Pancreas (tissue), 10 donors: ENCODE measurements around the gene HIRA. TPM values are rescaled to one million over a fixed set of nuclear protein-coding genes. Genes with fewer than 3 reads are reported as not detected.

Source experiments
- ATAC-seq, 4 donors: fragments of 200-7000 bp; cut with Tn5 transposase; one replicate each; pipeline versions ENCODE4 v1.8.0 to v1.9.1; 2020; ENCODE audit warnings: mild to moderate bottlenecking in 4 of 4, moderate library complexity in 4 of 4
- DNase-seq, 6 donors: peaks; one replicate each; pipeline ENCODE4 v3.0.0-alpha.2; 2020
- FAIRE-seq: peaks from 2 replicates; lab custom pipeline; 2012; peaks lifted over from hg19 to GRCh38; lab: Jason Lieb, UNC
- H3K27ac ChIP-seq, 4 donors: fragments of 200-600 bp; sonication (generic); 1 replicate in 3 of 4; 2 replicates in 1 of 4; pipeline versions ENCODE4 v1.5.0 to v1.8.0; 2020
- H3K27me3 ChIP-seq, 4 donors: fragments of 200-600 bp; one replicate each; pipeline ENCODE4 v1.8.0; 2021
- H3K36me3 ChIP-seq, 3 donors: fragments of 200-600 bp; sonication (generic) in 1 of 3; one replicate each; pipeline versions ENCODE4 v1.5.0 to v1.8.0; 2020 to 2021
- H3K4me1 ChIP-seq, 3 donors: fragments of 200-600 bp; one replicate each; pipeline ENCODE4 v1.8.0; 2021
- H3K4me3 ChIP-seq, 4 donors: fragments of 200-600 bp; sonication (generic) in 2 of 4; one replicate each; pipeline versions ENCODE4 v1.5.0 to v1.8.0; 2020 to 2021
- H3K9me3 ChIP-seq, 4 donors: fragments of 200-600 bp; one replicate each; pipeline ENCODE4 v1.8.0; 2021
- WGBS, 2 donors: extraction: QIAGEN DNeasy Blood & Tissue Kit; methylation state at CpG; one replicate each; pipeline ENCODE4 v1.1.7; 2013; 5-methylcytosine and 5-hydroxymethylcytosine counted together
- intact Hi-C, 3 donors: fragments of 100-400 bp; cut with DNase I; formaldehyde crosslinking; loops; one replicate each; pipeline versions ENCODE4 v1.11.1 to v1.14.2; 2022
- polyA plus RNA-seq, 2 donors: library from polyadenylated mRNA; stranded (reverse); fragments of 200-250 nt; gene quantifications; one replicate each; pipeline ENCODE4 v1.2.3, GENCODE V29; 2013
- total RNA-seq, 6 donors: library from RNA; stranded (reverse); fragmentation: NEBNext Ultra II Directional in 4 of 6; extraction: Animal tissue kit (Norgen Biotek cat#: 25700) in 4 of 6; gene quantifications; one replicate each; pipeline versions ENCODE4 v1.2.1 to v1.2.4, GENCODE V29; 2021 to 2023
- TF ChIP-seq, protein P1 (sequence below), 4 donors: fragments of 200-600 bp; sonication (generic) in 3 of 4; IDR thresholded peaks; one replicate each; pipeline versions ENCODE4 v1.5.0 to v1.8.0; 2021; ENCODE audit warnings: antibody characterized with exemption in 4 of 4
- donor health status: healthy with polysubstance abuse.
- donor health status: DM: no; HTN: no; CAD: no; lungs with moderate emphysema.
- donor health status: DM: no; HTN: no; CAD: no.
- donor health status: control.
- donor health status: control.
- donor health status: Bipolar disorder and iron deficiency.
- donor health status: DM: yes; HTN: yes; CAD: no.
- donor health status: DM: no; HTN: no; CAD: no.
- donor health status: DM: no; HTN: no; CAD: no.
- donor health status: DM: yes; HTN: yes; CAD: no.

The HIRA gene
- total and polyA plus RNA-seq, 8 donors, result 6.1 to 14.6 (median 9.5) TPM

DNA sequence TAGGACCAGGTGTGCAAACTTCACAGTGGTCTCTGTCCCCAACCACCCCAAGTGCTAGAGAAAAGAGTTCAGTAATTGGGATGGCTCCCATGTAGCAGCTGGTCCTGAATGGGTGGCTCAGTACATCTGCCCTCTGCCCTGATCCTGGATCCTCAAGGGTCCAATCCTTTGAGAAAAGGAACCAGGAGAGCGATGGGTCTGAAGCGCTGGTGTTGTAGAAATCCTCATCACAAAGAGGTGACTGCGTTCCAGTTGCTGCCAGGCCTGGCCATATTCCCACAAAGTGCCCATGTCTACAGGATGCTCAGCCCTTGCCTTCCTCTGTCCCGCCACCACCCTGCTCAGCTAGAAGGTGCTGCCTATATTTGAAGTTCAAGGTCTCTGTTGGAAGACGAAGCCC is 22.2 kb upstream of the HIRA start:
- Histone ChIP-seq H3K4me3 (no peak overlapping the region), H3K27me3 (no peaks in the 10 kb centered on the region), H3K4me1 (peaks cover 0 to under 1% (median 0%) of the 10 kb centered on the region in 3 donors), H3K9me3 (no peaks in the 10 kb centered on the region), H3K36me3 (peaks cover 0 to 51% (median 28%) of the 10 kb centered on the region in 3 donors), H3K27ac (no peak overlapping the region)
- TF ChIP-seq, protein P1, sequence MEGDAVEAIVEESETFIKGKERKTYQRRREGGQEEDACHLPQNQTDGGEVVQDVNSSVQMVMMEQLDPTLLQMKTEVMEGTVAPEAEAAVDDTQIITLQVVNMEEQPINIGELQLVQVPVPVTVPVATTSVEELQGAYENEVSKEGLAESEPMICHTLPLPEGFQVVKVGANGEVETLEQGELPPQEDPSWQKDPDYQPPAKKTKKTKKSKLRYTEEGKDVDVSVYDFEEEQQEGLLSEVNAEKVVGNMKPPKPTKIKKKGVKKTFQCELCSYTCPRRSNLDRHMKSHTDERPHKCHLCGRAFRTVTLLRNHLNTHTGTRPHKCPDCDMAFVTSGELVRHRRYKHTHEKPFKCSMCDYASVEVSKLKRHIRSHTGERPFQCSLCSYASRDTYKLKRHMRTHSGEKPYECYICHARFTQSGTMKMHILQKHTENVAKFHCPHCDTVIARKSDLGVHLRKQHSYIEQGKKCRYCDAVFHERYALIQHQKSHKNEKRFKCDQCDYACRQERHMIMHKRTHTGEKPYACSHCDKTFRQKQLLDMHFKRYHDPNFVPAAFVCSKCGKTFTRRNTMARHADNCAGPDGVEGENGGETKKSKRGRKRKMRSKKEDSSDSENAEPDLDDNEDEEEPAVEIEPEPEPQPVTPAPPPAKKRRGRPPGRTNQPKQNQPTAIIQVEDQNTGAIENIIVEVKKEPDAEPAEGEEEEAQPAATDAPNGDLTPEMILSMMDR (IDR thresholded peaks at IDR 0.05), result no peak
- DNase-seq, result no peak
- intact Hi-C loops, result no loop called here
- no peak for ATAC-seq
- no peak for FAIRE-seq
- 92 to 96% methylated on average over 5 of the region's 5 CpGs for WGBS, 2 donors

DNA sequence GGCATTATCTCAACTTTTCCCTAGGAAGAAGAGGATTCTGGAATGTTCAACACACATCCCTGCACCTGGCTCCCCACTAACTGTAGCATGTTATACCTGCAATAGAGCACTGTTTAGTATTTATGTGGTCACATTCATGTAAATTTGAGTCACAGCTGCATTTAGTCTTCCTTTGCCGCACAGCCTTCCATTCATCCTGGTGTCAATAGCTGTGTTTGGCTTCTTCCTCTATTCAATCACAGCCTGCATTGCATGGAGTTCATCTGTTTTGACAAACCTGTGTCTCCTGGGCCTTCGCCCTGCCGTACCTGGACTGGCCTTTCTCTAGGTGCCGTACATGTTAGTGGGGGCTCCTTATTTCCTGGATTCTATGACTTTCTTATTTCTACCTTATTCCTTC is 20.0 kb upstream of the HIRA start:
- intact Hi-C loops, result no loop called here
- TF ChIP-seq, protein P1 (IDR thresholded peaks at IDR 0.05), result no peak
- H3K4me1 ChIP-seq, result peaks cover 0 to 2% (median 0%) of the 10 kb centered on the region in 3 donors
- peaks cover 0 to 37% (median 22%) of the 10 kb centered on the region in 3 donors for H3K36me3 ChIP-seq
- FAIRE-seq, result no peak
- no peak for ATAC-seq
- no peaks in the 10 kb centered on the region for H3K27me3 ChIP-seq
- H3K9me3 ChIP-seq, result no peaks in the 10 kb centered on the region
- H3K27ac ChIP-seq, result no peak overlapping the region
- DNase-seq, result no peak
- no peak overlapping the region for H3K4me3 ChIP-seq
- WGBS, 2 donors, result 95 to 96% methylated on average over 4 of the region's 4 CpGs

DNA sequence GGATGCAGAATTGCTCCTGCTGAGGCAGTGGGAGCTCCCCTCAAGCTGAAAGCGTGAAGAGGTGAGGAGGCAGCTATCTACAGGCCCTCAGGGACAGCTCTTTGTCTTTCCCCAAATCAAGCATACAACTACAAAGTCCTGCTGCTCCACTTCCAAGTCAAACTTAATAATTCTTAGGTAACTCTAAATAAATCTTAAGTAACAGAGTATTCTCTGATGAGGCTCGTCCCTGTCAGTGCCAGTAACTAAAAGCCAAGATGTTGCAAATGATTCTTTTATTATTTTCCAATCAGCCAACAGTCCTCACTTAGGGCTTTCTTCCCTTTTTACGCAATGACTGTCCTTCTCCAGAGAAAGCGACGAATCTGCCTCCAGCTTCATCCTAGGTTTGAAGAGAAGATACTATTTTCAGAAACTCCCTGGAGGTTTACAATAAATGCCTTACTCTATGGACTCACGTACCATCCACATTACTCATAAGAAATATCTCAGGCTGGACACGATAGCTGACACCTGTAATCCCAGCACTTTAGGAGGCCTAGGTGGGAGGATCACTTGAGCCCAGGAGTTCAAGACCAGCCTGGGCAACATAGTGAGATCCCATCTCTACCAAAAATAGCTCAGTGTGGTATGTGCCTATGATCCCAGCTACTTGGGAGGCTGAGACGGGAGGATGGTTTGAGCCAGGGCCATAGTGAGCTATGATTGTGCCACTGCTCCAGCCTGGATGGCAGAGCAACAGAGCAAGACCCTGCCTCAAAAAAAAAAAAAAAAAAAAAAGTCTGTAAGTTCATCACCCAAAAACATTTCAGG is 19.0 kb upstream of the HIRA start:
- Histone ChIP-seq H3K27me3 (no peaks in the 10 kb centered on the region), H3K4me3 (no peak overlapping the region), H3K36me3 (peaks cover 0 to 27% (median 13%) of the 10 kb centered on the region in 3 donors), H3K9me3 (no peaks in the 10 kb centered on the region), H3K4me1 (peaks cover 3 to 12% (median 9%) of the 10 kb centered on the region in 3 donors), H3K27ac (no peak overlapping the region)
- 86 to 89% methylated on average over 8 of the region's 8 CpGs for whole genome bisulfite sequencing, 2 donors
- FAIRE-seq (no peak), ATAC-seq (no peak), DNase-seq (no peak)
- TF ChIP-seq, protein P1 (IDR thresholded peaks at IDR 0.05), result no peak
- intact Hi-C loops, result no loop called here

DNA sequence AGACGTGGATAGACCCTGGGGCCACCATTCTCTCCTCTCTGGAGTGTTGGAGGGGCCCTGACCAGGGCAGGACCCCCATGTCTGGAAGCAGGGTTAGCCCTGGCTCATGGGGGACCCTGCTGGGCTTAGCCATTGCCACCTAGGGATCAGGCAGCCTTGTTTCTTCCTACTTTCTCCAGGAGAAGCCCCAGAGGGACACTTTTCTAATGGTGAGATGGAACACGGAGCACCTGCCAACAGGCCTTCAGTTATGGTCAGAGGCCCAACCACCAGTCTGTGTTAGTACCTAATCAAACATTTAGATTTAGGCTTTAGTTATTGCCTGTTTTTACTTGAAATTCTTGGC is 17.9 kb upstream of the HIRA start:
- H3K36me3 ChIP-seq, result peaks cover 0 to 16% (median 7%) of the 10 kb centered on the region in 3 donors
- intact Hi-C loops, result no loop called here
- ATAC-seq, result no peak
- no peak for FAIRE-seq
- H3K4me1 ChIP-seq, result peaks cover 8 to 19% (median 17%) of the 10 kb centered on the region in 3 donors
- no peak for DNase-seq
- 74 to 81% methylated on average over 2 of the region's 2 CpGs for WGBS, 2 donors
- no peaks in the 10 kb centered on the region for H3K9me3 ChIP-seq
- H3K27me3 ChIP-seq, result no peaks in the 10 kb centered on the region
- H3K4me3 ChIP-seq, result no peak overlapping the region
- TF ChIP-seq, protein P1 (IDR thresholded peaks at IDR 0.05), result no peak
- H3K27ac ChIP-seq, result no peak overlapping the region
